ENCODE data around the gene FNDC10.

The FNDC10 gene

DNA sequence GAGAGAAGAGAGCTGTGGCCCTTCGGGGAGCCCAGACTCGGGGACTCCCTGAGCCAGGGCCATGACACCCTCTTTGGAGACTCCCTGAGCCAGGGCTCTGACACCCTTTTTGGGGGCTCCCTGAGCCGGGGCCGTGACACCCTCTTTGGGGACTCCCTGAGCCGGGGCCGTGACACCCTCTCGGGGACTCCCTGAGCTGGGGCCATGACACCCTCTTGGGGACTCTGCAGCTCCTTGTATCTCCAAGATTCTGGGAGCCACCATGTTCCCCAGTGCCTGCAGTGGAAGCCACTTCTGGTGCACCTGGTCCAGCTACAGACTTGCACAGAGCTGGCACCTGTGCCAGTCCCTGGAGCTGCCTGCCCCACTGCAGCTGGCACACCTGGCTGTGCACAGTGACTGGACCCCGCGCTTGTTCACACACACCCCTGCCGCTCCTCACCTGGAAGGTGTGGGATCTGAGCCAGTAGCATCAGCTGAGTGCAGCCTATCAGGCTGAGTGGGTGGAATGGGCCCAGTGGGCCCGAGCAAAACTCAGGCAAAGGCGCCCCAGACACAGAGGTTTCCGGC lies 21.5 kb downstream of the FNDC10 start:
- Mint-ChIP-seq H3K27me3 (ENCODE audit: low read depth) (peaks cover 21% of the 10 kb centered on the region), H3K36me3 (ENCODE audit: low read depth) (peaks cover 4% of the 10 kb centered on the region), H3K9me3 (no peaks in the 10 kb centered on the region), H3K4me1 (ENCODE audit: low read depth) (peaks cover 11% of the 10 kb centered on the region), H3K4me3 (no peak overlapping the region), H3K27ac (no peak overlapping the region)

DNA sequence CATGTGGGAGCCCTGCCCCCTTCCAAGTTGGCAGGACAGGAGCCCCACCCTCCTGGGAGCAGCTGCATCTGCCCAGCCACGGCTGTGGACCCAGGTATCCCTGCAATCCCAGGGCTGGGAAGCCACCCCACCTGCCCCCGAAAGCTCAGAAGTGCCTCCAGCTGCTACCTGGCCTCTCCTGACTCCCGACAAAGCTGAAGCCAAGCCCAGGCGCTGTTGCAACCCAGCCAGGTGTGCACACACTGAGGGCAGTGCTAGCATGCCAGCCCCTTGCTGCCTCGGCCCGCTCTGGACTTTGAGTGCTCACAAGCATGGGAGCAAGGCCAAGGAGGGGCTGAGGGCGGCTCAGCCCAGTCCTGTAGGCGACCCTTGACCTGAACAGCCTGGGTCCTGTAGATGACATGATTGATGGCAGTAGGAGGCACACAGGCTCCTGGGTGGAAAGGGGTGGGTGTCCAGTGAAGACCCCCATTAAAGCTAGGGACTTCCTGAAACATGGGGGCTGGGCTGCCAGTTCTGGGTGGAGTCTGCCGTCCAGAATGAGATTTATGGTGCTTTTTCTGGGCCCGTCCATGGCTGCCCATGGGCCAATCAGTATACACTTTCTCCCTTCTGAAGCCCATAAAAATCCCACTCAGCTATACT lies 22.4 kb downstream of the FNDC10 start:
- Mint-ChIP-seq H3K27me3 (ENCODE audit: low read depth) (peaks cover 12% of the 10 kb centered on the region), H3K4me3 (no peak overlapping the region), H3K4me1 (ENCODE audit: low read depth) (peaks cover 15% of the 10 kb centered on the region), H3K36me3 (ENCODE audit: low read depth) (peaks cover 8% of the 10 kb centered on the region), H3K27ac (no peak overlapping the region), H3K9me3 (no peaks in the 10 kb centered on the region)

DNA sequence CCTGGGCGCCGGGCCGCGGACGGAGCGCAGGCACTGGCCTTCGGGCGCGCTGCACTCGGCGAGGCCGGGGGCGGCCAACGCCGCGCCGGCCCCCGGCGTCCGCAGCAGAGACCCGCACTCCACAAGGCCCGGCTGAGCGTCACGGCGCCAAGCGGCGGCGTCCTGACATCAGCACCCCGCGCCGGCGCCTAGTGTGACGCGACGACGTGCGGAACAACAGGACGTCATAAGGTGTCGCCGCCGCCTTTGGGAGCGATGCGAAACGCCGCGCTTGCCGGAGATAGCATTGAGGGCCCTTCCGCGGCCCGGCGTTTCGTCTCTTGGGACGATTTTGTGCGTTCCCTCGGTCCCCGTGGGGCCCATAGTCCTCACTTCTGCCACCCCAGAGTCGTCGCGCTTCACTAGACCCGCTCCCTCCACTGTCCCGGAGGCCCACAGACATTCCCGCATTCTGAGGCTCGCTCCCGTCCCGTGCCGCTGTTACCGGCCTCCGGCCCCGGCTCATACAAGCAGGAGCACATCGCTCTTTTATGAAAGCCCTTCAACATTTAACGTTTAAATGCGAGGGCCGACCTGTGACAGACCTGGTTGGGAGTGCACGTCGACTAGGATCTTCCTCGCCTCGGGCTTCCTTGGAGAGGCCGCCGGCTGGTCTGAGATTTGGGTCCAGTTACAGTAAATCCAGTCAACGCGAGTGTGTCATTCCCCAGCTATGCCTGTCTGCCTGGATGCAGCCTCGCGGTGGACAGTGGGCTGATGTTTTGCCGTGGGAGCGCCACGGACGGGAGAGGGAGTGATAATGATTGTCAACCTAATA lies 25.0 kb downstream of the FNDC10 start, which contains the start of gene SSU72:
SSU72 (minus strand) TSS at position 143 of the 817 bp plus-strand sequence. CDS start 306 bp downstream, outside the sequence.
- H3K9me3 Mint-ChIP-seq: no peaks in the 10 kb centered on the region
- H3K4me1 Mint-ChIP-seq (ENCODE audit: low read depth): peaks cover 18% of the 10 kb centered on the region
- peak within 1 kb of the TSS; percentile 99 for H3K27ac Mint-ChIP-seq
- H3K27me3 Mint-ChIP-seq (ENCODE audit: low read depth): peaks cover under 1% of the 10 kb centered on the region
- peak within 1 kb of the TSS; percentile 100 for H3K4me3 Mint-ChIP-seq
- peaks cover 14% of the 10 kb centered on the region for H3K36me3 Mint-ChIP-seq (ENCODE audit: low read depth)

- Mint-ChIP-seq H3K27ac (peak overlapping the region; percentile 99), H3K36me3 (ENCODE audit: low read depth) (peaks cover 16% of the 10 kb centered on the region), H3K4me1 (ENCODE audit: low read depth) (peaks cover 20% of the 10 kb centered on the region), H3K27me3 (ENCODE audit: low read depth) (no peaks in the 10 kb centered on the region), H3K9me3 (no peaks in the 10 kb centered on the region), H3K4me3 (peak overlapping the region; percentile 100)
Measured at GRCh38 chr1:1573843-1574720, 25.9 kb downstream of the FNDC10 start.

DNA sequence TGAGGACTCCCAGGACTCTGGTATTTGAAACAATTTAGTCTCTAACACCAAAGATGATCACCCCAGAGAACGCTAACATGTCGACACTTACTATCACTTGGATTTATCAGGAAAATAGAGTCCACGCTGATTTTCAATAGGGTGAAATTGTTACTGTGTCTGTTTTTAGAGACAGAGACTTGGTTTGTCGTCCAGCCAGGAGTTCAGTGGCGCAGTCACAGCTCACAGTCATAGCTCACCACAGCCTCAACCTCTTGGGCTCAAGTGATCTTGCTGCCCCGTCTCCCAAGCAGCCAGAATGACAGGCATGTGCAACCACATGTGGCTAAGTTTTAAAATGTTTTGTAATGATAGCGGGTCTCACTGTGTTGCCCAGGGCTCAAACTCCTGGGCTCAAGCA lies 30.6 kb downstream of the FNDC10 start:
- peaks cover 13% of the 10 kb centered on the region for H3K4me1 Mint-ChIP-seq (ENCODE audit: low read depth)
- H3K36me3 Mint-ChIP-seq (ENCODE audit: low read depth): peaks cover 22% of the 10 kb centered on the region
- H3K9me3 Mint-ChIP-seq: no peaks in the 10 kb centered on the region
- no peak overlapping the region for H3K4me3 Mint-ChIP-seq
- H3K27ac Mint-ChIP-seq: no peak overlapping the region
- H3K27me3 Mint-ChIP-seq (ENCODE audit: low read depth): no peaks in the 10 kb centered on the region

- H3K27me3 Mint-ChIP-seq (ENCODE audit: low read depth): no peaks in the 10 kb centered on the region
- H3K9me3 Mint-ChIP-seq: no peaks in the 10 kb centered on the region
- no peak overlapping the region for H3K4me3 Mint-ChIP-seq
- H3K4me1 Mint-ChIP-seq (ENCODE audit: low read depth): peaks cover 6% of the 10 kb centered on the region
- no peak overlapping the region for H3K27ac Mint-ChIP-seq
- peaks cover 22% of the 10 kb centered on the region for H3K36me3 Mint-ChIP-seq (ENCODE audit: low read depth)
Measured at GRCh38 chr1:1567891-1568291, 32.0 kb downstream of the FNDC10 start.

DNA sequence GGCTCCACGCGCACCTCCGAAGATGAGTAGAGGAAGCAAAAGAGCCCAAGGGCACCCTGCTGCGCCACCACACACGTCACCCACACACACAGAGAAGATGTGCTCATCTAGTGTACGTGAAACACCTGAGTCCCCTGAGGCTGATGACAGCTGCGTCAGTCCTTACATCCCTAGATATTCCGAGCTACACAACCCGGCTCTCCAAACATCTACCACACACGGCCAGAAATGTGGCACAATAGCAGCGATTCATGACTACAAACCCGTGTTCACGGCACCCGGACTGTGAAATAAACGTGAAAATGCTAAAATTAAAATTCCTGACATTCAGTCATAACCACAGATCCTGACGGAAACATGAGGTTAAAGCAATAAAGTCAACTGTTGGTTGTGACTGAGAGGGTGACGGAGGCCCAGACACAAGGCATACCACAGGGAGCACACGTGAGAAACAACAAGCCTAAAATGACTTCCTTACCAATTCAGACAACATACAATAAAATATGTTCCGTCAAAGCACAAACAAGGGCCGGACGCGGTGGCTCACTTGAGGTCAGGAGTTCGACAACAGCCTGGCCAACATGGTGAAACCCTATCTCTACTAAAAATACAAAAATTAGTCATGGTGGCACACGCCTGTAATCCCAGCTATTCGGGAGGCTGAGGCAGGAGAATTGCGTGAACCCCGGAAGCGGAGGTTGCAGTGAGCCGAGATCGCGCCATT lies 32.6 kb downstream of the FNDC10 start:
- no peak overlapping the region for H3K27ac Mint-ChIP-seq
- H3K4me3 Mint-ChIP-seq: no peak overlapping the region
- H3K27me3 Mint-ChIP-seq (ENCODE audit: low read depth): no peaks in the 10 kb centered on the region
- H3K9me3 Mint-ChIP-seq: no peaks in the 10 kb centered on the region
- H3K36me3 Mint-ChIP-seq (ENCODE audit: low read depth): peaks cover 22% of the 10 kb centered on the region
- peaks cover 6% of the 10 kb centered on the region for H3K4me1 Mint-ChIP-seq (ENCODE audit: low read depth)

DNA sequence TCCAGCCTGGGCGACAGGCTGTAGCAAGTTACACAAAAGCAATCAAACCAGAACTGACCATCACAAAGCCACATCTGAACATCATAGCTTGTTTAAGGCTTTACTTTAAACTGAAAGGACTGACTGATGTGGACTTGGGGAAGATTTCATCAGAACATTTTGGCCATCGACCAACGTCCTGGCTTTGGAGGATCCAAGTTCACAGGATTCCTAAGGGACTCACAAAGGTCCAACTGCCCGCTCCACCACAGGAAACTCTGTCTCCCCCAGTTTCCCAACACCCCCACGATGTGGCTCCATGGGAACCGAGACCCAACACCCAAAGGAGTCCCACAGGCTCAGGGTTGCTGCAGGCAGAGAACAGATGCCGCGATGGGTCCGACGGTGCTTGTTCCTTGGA lies 34.6 kb downstream of the FNDC10 start:
- Mint-ChIP-seq H3K36me3 (ENCODE audit: low read depth) (peaks cover 20% of the 10 kb centered on the region), H3K4me3 (no peak overlapping the region), H3K27ac (no peak overlapping the region), H3K27me3 (ENCODE audit: low read depth) (no peaks in the 10 kb centered on the region), H3K4me1 (ENCODE audit: low read depth) (peaks cover 3% of the 10 kb centered on the region), H3K9me3 (no peaks in the 10 kb centered on the region)

DNA sequence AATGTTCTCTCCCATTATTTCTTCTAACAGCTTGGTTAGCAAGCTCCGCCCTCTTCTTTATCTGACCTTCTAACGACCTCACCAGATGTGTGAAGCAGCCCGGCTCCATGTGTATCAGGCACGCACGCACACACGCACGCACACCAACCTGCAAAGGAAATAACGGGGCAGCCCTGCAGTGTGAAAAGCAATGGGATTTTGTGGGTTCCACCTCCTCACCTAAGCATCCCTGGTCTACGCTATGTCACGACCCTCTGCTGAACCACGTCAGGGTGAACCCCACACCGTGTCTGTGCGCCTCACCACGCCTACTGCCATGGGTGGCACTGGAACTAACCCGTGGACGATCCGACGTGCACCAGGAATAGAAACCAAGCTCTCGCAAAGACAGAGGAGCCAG lies 35.7 kb downstream of the FNDC10 start:
- no peaks in the 10 kb centered on the region for H3K9me3 Mint-ChIP-seq
- H3K4me1 Mint-ChIP-seq (ENCODE audit: low read depth): peaks cover 1% of the 10 kb centered on the region
- no peak overlapping the region for H3K4me3 Mint-ChIP-seq
- no peak overlapping the region for H3K27ac Mint-ChIP-seq
- H3K36me3 Mint-ChIP-seq (ENCODE audit: low read depth): peaks cover 18% of the 10 kb centered on the region
- H3K27me3 Mint-ChIP-seq (ENCODE audit: low read depth): no peaks in the 10 kb centered on the region

GRCh38 chr1:1563688-1564087 lies 36.2 kb downstream of the FNDC10 start:
- H3K36me3 Mint-ChIP-seq (ENCODE audit: low read depth): peaks cover 18% of the 10 kb centered on the region

GRCh38 chr1:1562556-1563195 lies 37.3 kb downstream of the FNDC10 start:
- H3K36me3 Mint-ChIP-seq (ENCODE audit: low read depth): peaks cover 18% of the 10 kb centered on the region
- no peaks in the 10 kb centered on the region for H3K27me3 Mint-ChIP-seq (ENCODE audit: low read depth)
- no peak overlapping the region for H3K4me3 Mint-ChIP-seq
- H3K4me1 Mint-ChIP-seq (ENCODE audit: low read depth): peaks cover 1% of the 10 kb centered on the region
- H3K9me3 Mint-ChIP-seq: no peaks in the 10 kb centered on the region
- H3K27ac Mint-ChIP-seq: no peak overlapping the region

More at GRCh38 chr1:1563688-1564087, 36.2 kb downstream of the FNDC10 start:
- H3K4me1 Mint-ChIP-seq (ENCODE audit: low read depth): peaks cover 1% of the 10 kb centered on the region
- H3K27ac Mint-ChIP-seq: no peak overlapping the region
- H3K9me3 Mint-ChIP-seq: no peaks in the 10 kb centered on the region
- H3K4me3 Mint-ChIP-seq: no peak overlapping the region
- H3K27me3 Mint-ChIP-seq (ENCODE audit: low read depth): no peaks in the 10 kb centered on the region

DNA sequence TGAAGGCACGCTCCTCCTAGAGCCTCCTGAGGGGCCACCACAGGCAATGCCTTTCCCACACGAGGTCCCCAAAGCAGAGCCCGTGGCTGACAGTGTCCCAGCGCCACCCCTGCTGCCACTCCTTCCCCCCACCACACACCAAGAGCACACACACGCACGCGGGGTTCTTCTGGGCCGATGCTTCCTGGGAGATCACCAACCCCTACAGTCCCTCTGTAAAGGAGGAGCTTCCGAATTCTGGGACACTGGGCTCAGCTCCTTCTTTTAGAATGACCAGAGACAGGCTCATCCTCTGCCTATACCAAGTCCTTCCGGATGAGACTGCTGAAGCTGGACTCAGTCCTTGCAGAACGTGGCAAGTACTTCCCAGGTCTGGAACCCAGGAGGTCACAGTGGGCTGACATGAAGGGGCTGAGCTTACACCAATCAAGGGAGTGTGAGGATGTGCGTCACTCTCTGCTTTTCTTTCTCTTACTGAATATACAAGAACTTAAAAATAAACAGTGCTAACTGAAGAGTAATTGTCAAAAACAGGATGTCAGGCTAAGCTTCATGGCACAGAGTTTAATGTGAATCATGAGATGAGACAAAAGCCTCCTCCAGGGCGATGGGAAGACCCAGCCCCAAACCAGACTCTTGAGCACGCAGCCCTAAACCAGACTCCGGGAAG lies 38.0 kb downstream of the FNDC10 start:
- no peaks in the 10 kb centered on the region for H3K9me3 Mint-ChIP-seq
- H3K36me3 Mint-ChIP-seq (ENCODE audit: low read depth): peaks cover 18% of the 10 kb centered on the region
- H3K27ac Mint-ChIP-seq: no peak overlapping the region
- no peaks in the 10 kb centered on the region for H3K27me3 Mint-ChIP-seq (ENCODE audit: low read depth)
- no peak overlapping the region for H3K4me3 Mint-ChIP-seq
- H3K4me1 Mint-ChIP-seq (ENCODE audit: low read depth): peaks cover 1% of the 10 kb centered on the region

DNA sequence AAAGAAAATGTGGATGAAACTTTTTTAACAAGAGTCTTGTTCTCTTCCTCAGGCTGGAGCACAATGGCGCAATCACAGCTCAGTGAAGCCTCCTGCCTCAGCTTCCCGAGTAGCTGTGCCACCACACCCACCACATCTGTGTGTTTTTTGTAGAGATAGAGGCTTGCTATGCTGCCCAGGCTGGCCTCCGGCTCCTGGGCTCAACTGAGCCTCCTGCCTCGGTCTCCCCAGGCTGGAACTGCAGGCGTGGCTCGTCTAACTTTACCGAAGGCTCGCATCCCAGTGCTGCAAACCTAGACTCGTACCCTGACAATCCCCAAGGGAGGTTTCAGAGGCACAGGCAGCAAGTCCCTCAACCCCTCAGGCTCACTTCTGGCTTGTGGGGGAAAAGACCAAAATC lies 39.8 kb downstream of the FNDC10 start:
- no peak overlapping the region for H3K27ac Mint-ChIP-seq
- H3K4me3 Mint-ChIP-seq: no peak overlapping the region
- peaks cover 1% of the 10 kb centered on the region for H3K4me1 Mint-ChIP-seq (ENCODE audit: low read depth)
- peaks cover 18% of the 10 kb centered on the region for H3K36me3 Mint-ChIP-seq (ENCODE audit: low read depth)
- no peaks in the 10 kb centered on the region for H3K9me3 Mint-ChIP-seq
- H3K27me3 Mint-ChIP-seq (ENCODE audit: low read depth): no peaks in the 10 kb centered on the region

Measured in T-helper 1 cell treated with Interleukin-12 subunit alpha and Interleukin-12 subunit beta and Interleukin-4 antibody, amounts not matched to agents 30 μg/mL and 1 μg/mL, for 36 hours (primary cell).